ENCODE measurements around the gene HEMGN.
A peak's percentile ranks its signal among the peaks of the same experiment; 100 is the strongest.

Gene HEMGN

GRCh38 chr9:97934321-97935115 lies 3.5 kb downstream of the HEMGN start:
- Histone ChIP-seq H3K27ac (ENCODE audit: low read depth, low read length) (no peak overlapping the region), H3K9ac (ENCODE audit: low read length in 5 of 5) (no peak overlapping the region), H3K27me3 (ENCODE audit: control insufficient read depth in 5 of 5, insufficient read depth in 4 of 5, low read length in 5 of 5) (peaks cover 0 to 14% (median 6%) of the 10 kb centered on the region in 5 donors), H3K4me3 (ENCODE audit: low read depth in 1 of 5, low read length in 5 of 5) (no peak overlapping the region), H3K36me3 (ENCODE audit: control insufficient read depth in 5 of 5, insufficient read depth in 5 of 5, low read length in 5 of 5) (no peaks in the 10 kb centered on the region), H3K9me3 (ENCODE audit: control insufficient read depth in 5 of 5, low read length in 5 of 5) (no peaks in the 10 kb centered on the region), H3K4me1 (ENCODE audit: control insufficient read depth in 5 of 5, insufficient read depth in 5 of 5, low read length in 5 of 5) (no peaks in the 10 kb centered on the region)

GRCh38 chr9:97933297-97933998 lies 4.5 kb downstream of the HEMGN start:
- Histone ChIP-seq H3K4me3 (ENCODE audit: low read depth in 1 of 5, low read length in 5 of 5) (no peak overlapping the region), H3K4me1 (ENCODE audit: control insufficient read depth in 5 of 5, insufficient read depth in 5 of 5, low read length in 5 of 5) (no peaks in the 10 kb centered on the region), H3K36me3 (ENCODE audit: control insufficient read depth in 5 of 5, insufficient read depth in 5 of 5, low read length in 5 of 5) (no peaks in the 10 kb centered on the region), H3K27me3 (ENCODE audit: control insufficient read depth in 5 of 5, insufficient read depth in 4 of 5, low read length in 5 of 5) (peaks cover 0 to 14% (median 6%) of the 10 kb centered on the region in 5 donors), H3K9ac (ENCODE audit: low read length in 5 of 5) (no peak overlapping the region), H3K9me3 (ENCODE audit: control insufficient read depth in 5 of 5, low read length in 5 of 5) (no peaks in the 10 kb centered on the region), H3K27ac (ENCODE audit: low read depth, low read length) (no peak overlapping the region)

GRCh38 chr9:97930972-97931371 lies 7.0 kb downstream of the HEMGN start:
- H3K4me3 ChIP-seq (ENCODE audit: low read depth in 1 of 5, low read length in 5 of 5) = no peak overlapping the region

GRCh38 chr9:97928986-97929604 lies 8.9 kb downstream of the HEMGN start:
- H3K9me3 ChIP-seq (ENCODE audit: control insufficient read depth in 5 of 5, low read length in 5 of 5) = no peaks in the 10 kb centered on the region
- no peak overlapping the region for H3K9ac ChIP-seq (ENCODE audit: low read length in 5 of 5)
- H3K36me3 ChIP-seq (ENCODE audit: control insufficient read depth in 5 of 5, insufficient read depth in 5 of 5, low read length in 5 of 5) = no peaks in the 10 kb centered on the region
- no peaks in the 10 kb centered on the region for H3K4me1 ChIP-seq (ENCODE audit: control insufficient read depth in 5 of 5, insufficient read depth in 5 of 5, low read length in 5 of 5)
- H3K27ac ChIP-seq (ENCODE audit: low read depth, low read length) = no peak overlapping the region
- no peak overlapping the region for H3K4me3 ChIP-seq (ENCODE audit: low read depth in 1 of 5, low read length in 5 of 5)
- H3K27me3 ChIP-seq (ENCODE audit: control insufficient read depth in 5 of 5, insufficient read depth in 4 of 5, low read length in 5 of 5) = peaks cover 0 to 3% (median 0%) of the 10 kb centered on the region in 5 donors

More at GRCh38 chr9:97930972-97931371, 7.0 kb downstream of the HEMGN start:
- peaks cover 0 to 14% (median 6%) of the 10 kb centered on the region in 5 donors for H3K27me3 ChIP-seq (ENCODE audit: control insufficient read depth in 5 of 5, insufficient read depth in 4 of 5, low read length in 5 of 5)
- H3K9me3 ChIP-seq (ENCODE audit: control insufficient read depth in 5 of 5, low read length in 5 of 5) = no peaks in the 10 kb centered on the region
- no peaks in the 10 kb centered on the region for H3K4me1 ChIP-seq (ENCODE audit: control insufficient read depth in 5 of 5, insufficient read depth in 5 of 5, low read length in 5 of 5)
- no peak overlapping the region for H3K27ac ChIP-seq (ENCODE audit: low read depth, low read length)
- no peaks in the 10 kb centered on the region for H3K36me3 ChIP-seq (ENCODE audit: control insufficient read depth in 5 of 5, insufficient read depth in 5 of 5, low read length in 5 of 5)
- H3K9ac ChIP-seq (ENCODE audit: low read length in 5 of 5) = no peak overlapping the region

GRCh38 chr9:97925497-97926334 lies 12.3 kb downstream of the HEMGN start:
- no peak overlapping the region for H3K9ac ChIP-seq (ENCODE audit: low read length in 5 of 5)
- H3K4me1 ChIP-seq (ENCODE audit: control insufficient read depth in 5 of 5, insufficient read depth in 5 of 5, low read length in 5 of 5) = peaks cover 2 to 23% (median 18%) of the 10 kb centered on the region in 5 donors
- H3K36me3 ChIP-seq (ENCODE audit: control insufficient read depth in 5 of 5, insufficient read depth in 5 of 5, low read length in 5 of 5) = no peaks in the 10 kb centered on the region
- H3K27me3 ChIP-seq (ENCODE audit: control insufficient read depth in 5 of 5, insufficient read depth in 4 of 5, low read length in 5 of 5) = peaks cover 0 to 3% (median 0%) of the 10 kb centered on the region in 5 donors
- H3K4me3 ChIP-seq (ENCODE audit: low read depth in 1 of 5, low read length in 5 of 5) = no peak overlapping the region
- no peaks in the 10 kb centered on the region for H3K9me3 ChIP-seq (ENCODE audit: control insufficient read depth in 5 of 5, low read length in 5 of 5)
- H3K27ac ChIP-seq (ENCODE audit: low read depth, low read length) = no peak overlapping the region

- no peak overlapping the region for H3K9ac ChIP-seq (ENCODE audit: low read length in 5 of 5)
- H3K4me1 ChIP-seq (ENCODE audit: control insufficient read depth in 5 of 5, insufficient read depth in 5 of 5, low read length in 5 of 5) = peaks cover 2 to 32% (median 22%) of the 10 kb centered on the region in 5 donors
- H3K36me3 ChIP-seq (ENCODE audit: control insufficient read depth in 5 of 5, insufficient read depth in 5 of 5, low read length in 5 of 5) = no peaks in the 10 kb centered on the region
- H3K4me3 ChIP-seq (ENCODE audit: low read depth in 1 of 5, low read length in 5 of 5) = no peak overlapping the region
- peaks cover 0 to 3% (median 0%) of the 10 kb centered on the region in 5 donors for H3K27me3 ChIP-seq (ENCODE audit: control insufficient read depth in 5 of 5, insufficient read depth in 4 of 5, low read length in 5 of 5)
- H3K9me3 ChIP-seq (ENCODE audit: control insufficient read depth in 5 of 5, low read length in 5 of 5) = no peaks in the 10 kb centered on the region
- H3K27ac ChIP-seq (ENCODE audit: low read depth, low read length) = no peak overlapping the region
Observed at GRCh38 chr9:97924386-97924785, 13.6 kb downstream of the HEMGN start.

GRCh38 chr9:97923529-97924108 lies 14.4 kb downstream of the HEMGN start:
- H3K4me1 ChIP-seq (ENCODE audit: control insufficient read depth in 5 of 5, insufficient read depth in 5 of 5, low read length in 5 of 5) = peaks cover 2 to 36% (median 27%) of the 10 kb centered on the region in 5 donors
- peaks cover 0 to 3% (median 0%) of the 10 kb centered on the region in 5 donors for H3K27me3 ChIP-seq (ENCODE audit: control insufficient read depth in 5 of 5, insufficient read depth in 4 of 5, low read length in 5 of 5)
- no peaks in the 10 kb centered on the region for H3K36me3 ChIP-seq (ENCODE audit: control insufficient read depth in 5 of 5, insufficient read depth in 5 of 5, low read length in 5 of 5)
- H3K9me3 ChIP-seq (ENCODE audit: control insufficient read depth in 5 of 5, low read length in 5 of 5) = no peaks in the 10 kb centered on the region
- peak overlapping the region in 1 of 5 donors; percentile 48 for H3K4me3 ChIP-seq (ENCODE audit: low read depth in 1 of 5, low read length in 5 of 5)
- peak overlapping the region; percentile 98 for H3K27ac ChIP-seq (ENCODE audit: low read depth, low read length)
- H3K9ac ChIP-seq (ENCODE audit: low read length in 5 of 5) = peak overlapping the region in 2 of 5 donors; percentile 33 to 40

- H3K4me1 ChIP-seq (ENCODE audit: control insufficient read depth in 5 of 5, insufficient read depth in 5 of 5, low read length in 5 of 5) = peaks cover 2 to 36% (median 27%) of the 10 kb centered on the region in 5 donors
- H3K9ac ChIP-seq (ENCODE audit: low read length in 5 of 5) = peak within 1 kb of the TSS; percentile 82 to 98 (median 95)
Observed at GRCh38 chr9:97921959-97922724, 15.8 kb downstream of the HEMGN start, which contains the start of gene TRMO. TRMO (minus strand) TSS chr9:97922500; CDS start chr9:97922493, 7 bp downstream.

More at GRCh38 chr9:97921959-97922724, 15.8 kb downstream of the HEMGN start, which contains the start of gene TRMO:
- H3K36me3 ChIP-seq (ENCODE audit: control insufficient read depth in 5 of 5, insufficient read depth in 5 of 5, low read length in 5 of 5) = no peaks in the 10 kb centered on the region
- H3K27me3 ChIP-seq (ENCODE audit: control insufficient read depth in 5 of 5, insufficient read depth in 4 of 5, low read length in 5 of 5) = peaks cover 0 to 3% (median 0%) of the 10 kb centered on the region in 5 donors
- H3K27ac ChIP-seq (ENCODE audit: low read depth, low read length) = peak within 1 kb of the TSS; percentile 98
- peak within 1 kb of the TSS; percentile 81 to 92 (median 92) for H3K4me3 ChIP-seq (ENCODE audit: low read depth in 1 of 5, low read length in 5 of 5)
- no peaks in the 10 kb centered on the region for H3K9me3 ChIP-seq (ENCODE audit: control insufficient read depth in 5 of 5, low read length in 5 of 5)
